DND-41 (cell line): ENCODE data around the gene UHMK1.

Experiments used
- ATAC-seq: fragments of 200-7000 bp; cut with Tn5 transposase; 3 replicates; pipeline ENCODE4 v1.9.1; 2021; ENCODE audit warnings: low read depth; ENCODE audit not compliant: insufficient read depth
- DNase-seq: peaks from one replicate; pipeline ENCODE4 v3.0.0-alpha.2; 2020
- H2AFZ ChIP-seq: 2 replicates; pipeline ENCODE4 v1.6.0; 2012; ENCODE audit warnings: low read depth, low read length
- H3K27ac ChIP-seq: 2 replicates; pipeline ENCODE4 v1.5.1; 2012; ENCODE audit warnings: low read length, inconsistent platforms
- H3K27me3 ChIP-seq: fragments of 200-600 bp; sonication (generic); 2 replicates; pipeline ENCODE4 v1.6.0; 2012; ENCODE audit warnings: low read length, mild to moderate bottlenecking, inconsistent platforms; ENCODE audit not compliant: insufficient read depth, poor library complexity
- H3K36me3 ChIP-seq: 2 replicates; pipeline ENCODE4 v1.5.1; 2012; ENCODE audit warnings: low read length, inconsistent platforms; ENCODE audit not compliant: insufficient read depth
- H3K4me1 ChIP-seq: 2 replicates; pipeline ENCODE4 v1.5.1; 2012; ENCODE audit warnings: mild to moderate bottlenecking, low read length; ENCODE audit not compliant: insufficient read depth
- H3K4me2 ChIP-seq: 2 replicates; pipeline ENCODE4 v1.6.0; 2012; ENCODE audit warnings: mild to moderate bottlenecking, moderate library complexity, low read length, inconsistent platforms; ENCODE audit not compliant: insufficient read depth
- H3K4me3 ChIP-seq, 2 experiments: fragments of 200-600 bp in 1 of 2; shearing (Covaris generic) in 1 of 2; 2 replicates each; pipeline ENCODE4 v1.5.1; 2012 to 2016; ENCODE audit warnings: inconsistent platforms in 2 of 2, low read length in 2 of 2, mild to moderate bottlenecking in 2 of 2, low read depth in 1 of 2, moderate library complexity in 1 of 2
- H3K79me2 ChIP-seq: 2 replicates; pipeline ENCODE4 v1.6.0; 2012; ENCODE audit warnings: low read length, inconsistent platforms; ENCODE audit not compliant: insufficient read depth
- H3K9ac ChIP-seq: 2 replicates; pipeline ENCODE4 v1.6.0; 2012; ENCODE audit warnings: low read depth, mild to moderate bottlenecking, inconsistent platforms, low read length, moderate library complexity
- H3K9me3 ChIP-seq: 2 replicates; pipeline ENCODE4 v1.5.1; 2012; ENCODE audit warnings: low read length, moderate library complexity, mild to moderate bottlenecking, inconsistent platforms; ENCODE audit not compliant: insufficient read depth, severe bottlenecking
- H4K20me1 ChIP-seq: 2 replicates; pipeline ENCODE4 v1.6.0; 2012; ENCODE audit warnings: low read length; ENCODE audit not compliant: insufficient read depth
- CTCF ChIP-seq: IDR thresholded peaks from 2 replicates; pipeline ENCODE4 v1.5.1; 2012; ENCODE audit warnings: borderline replicate concordance, low read length, moderate library complexity, mild to moderate bottlenecking; ENCODE audit not compliant: poor library complexity, severe bottlenecking; ENCODE audit errors: extremely low read depth
- EZH2 ChIP-seq: IDR thresholded peaks from 3 replicates; pipeline ENCODE4 v1.6.1; 2012; ENCODE audit warnings: borderline replicate concordance, low read depth, mild to moderate bottlenecking, moderate library complexity, low read length, inconsistent platforms; ENCODE audit not compliant: severe bottlenecking

UHMK1 gene

GRCh38 chr1:162551969-162552683, 54.5 kb downstream of the UHMK1 start:
- Histone ChIP-seq H3K4me3 (no peak overlapping the region), H3K36me3 (no peaks in the 10 kb centered on the region), H3K9ac (no peak overlapping the region), H2AFZ (no peak overlapping the region), H3K9me3 (no peaks in the 10 kb centered on the region), H3K79me2 (no peaks in the 10 kb centered on the region), H3K27ac (no peak overlapping the region), H3K4me2 (no peak overlapping the region), H3K4me1 (no peaks in the 10 kb centered on the region), H4K20me1 (no peaks in the 10 kb centered on the region), H3K27me3 (no peaks in the 10 kb centered on the region)
- no peak for ATAC-seq
- no peak for DNase-seq
- TF ChIP-seq EZH2: no peak
- TF ChIP-seq CTCF: no peak

- no peaks in the 10 kb centered on the region for H3K9me3 ChIP-seq
- no peaks in the 10 kb centered on the region for H3K27me3 ChIP-seq
- H3K79me2 ChIP-seq: no peaks in the 10 kb centered on the region
- TF ChIP-seq EZH2 (no peak), CTCF (no peak)
- H4K20me1 ChIP-seq: no peaks in the 10 kb centered on the region
- H3K9ac ChIP-seq: no peak overlapping the region
- no peaks in the 10 kb centered on the region for H3K4me1 ChIP-seq
- no peaks in the 10 kb centered on the region for H3K36me3 ChIP-seq
- no peak overlapping the region for H3K4me3 ChIP-seq
- no peak for ATAC-seq
- no peak for DNase-seq
- H2AFZ ChIP-seq: no peak overlapping the region
- no peak overlapping the region for H3K4me2 ChIP-seq
- H3K27ac ChIP-seq: no peak overlapping the region
These were observed 55.1 kb downstream of the UHMK1 start for GRCh38 chr1:162552684-162553252.

- no peak for TF ChIP-seq CTCF
- TF ChIP-seq EZH2: no peak
- no peaks in the 10 kb centered on the region for H3K9me3 ChIP-seq
- H3K27me3 ChIP-seq: no peaks in the 10 kb centered on the region
- H3K9ac ChIP-seq: no peak overlapping the region
- H3K4me2 ChIP-seq: no peak overlapping the region
- no peaks in the 10 kb centered on the region for H3K4me1 ChIP-seq
- no peaks in the 10 kb centered on the region for H3K36me3 ChIP-seq
- no peak overlapping the region for H3K27ac ChIP-seq
- ATAC-seq (no peak), DNase-seq (no peak)
- no peaks in the 10 kb centered on the region for H4K20me1 ChIP-seq
- H3K79me2 ChIP-seq: no peaks in the 10 kb centered on the region
- no peak overlapping the region for H3K4me3 ChIP-seq
- H2AFZ ChIP-seq: no peak overlapping the region
These were observed 56.6 kb downstream of the UHMK1 start for GRCh38 chr1:162554258-162554657.
